ENCODE results near the gene LPIN2.
A peak's percentile ranks its signal among the peaks of the same experiment; 100 is the strongest.

The LPIN2 gene

GRCh38 chr18:2984091-2984490, 28.9 kb downstream of the LPIN2 start:
- peak overlapping the region in 1 of 2 donors; percentile 8 for H3K27ac ChIP-seq
- TF ChIP-seq CTCF (IDR thresholded peaks at IDR 0.05) = no peak
- no peak overlapping the region for H3K4me3 ChIP-seq
- DNase-seq (ENCODE audit: low spot score) = no peak

GRCh38 chr18:2983296-2983695, 29.6 kb downstream of the LPIN2 start:
- DNase-seq (ENCODE audit: low spot score) = no peak
- H3K27ac ChIP-seq = peak overlapping the region; percentile 46 to 80

GRCh38 chr18:2982452-2983269, 30.3 kb downstream of the LPIN2 start:
- no peak for TF ChIP-seq CTCF (IDR thresholded peaks at IDR 0.05)
- Histone ChIP-seq H3K27ac (peak overlapping the region; percentile 46 to 80), H3K4me3 (no peak overlapping the region)
- DNase-seq (ENCODE audit: low spot score) = no peak

More at GRCh38 chr18:2983296-2983695, 29.6 kb downstream of the LPIN2 start:
- no peak for TF ChIP-seq CTCF (IDR thresholded peaks at IDR 0.05)
- H3K4me3 ChIP-seq = no peak overlapping the region

GRCh38 chr18:2982022-2982421, 30.9 kb downstream of the LPIN2 start:
- no peak overlapping the region for H3K4me3 ChIP-seq
- TF ChIP-seq CTCF (IDR thresholded peaks at IDR 0.05) = no peak
- H3K27ac ChIP-seq = peak overlapping the region in 1 of 2 donors; percentile 80
- DNase-seq (ENCODE audit: low spot score) = no peak

GRCh38 chr18:2981212-2981728, 31.7 kb downstream of the LPIN2 start:
- TF ChIP-seq CTCF (IDR thresholded peaks at IDR 0.05) = no peak
- peak overlapping the region; percentile 25 for H3K4me3 ChIP-seq
- DNase-seq (ENCODE audit: low spot score) = no peak
- peak overlapping the region; percentile 80 to 87 for H3K27ac ChIP-seq

- no peak for TF ChIP-seq CTCF (IDR thresholded peaks at IDR 0.05)
- peak overlapping the region; percentile 25 for H3K4me3 ChIP-seq
- peak overlapping the region; percentile 80 to 87 for H3K27ac ChIP-seq
- no peak for DNase-seq (ENCODE audit: low spot score)
These were observed 32.8 kb downstream of the LPIN2 start for GRCh38 chr18:2979871-2980790.

Data from coronary artery (tissue), 2 donors.